K562 (cell line): Measurements from ENCODE around the gene FOXF2.

Experiments
- CHD4 ChIP-seq: fragments of 200-600 bp; sonication (generic); IDR thresholded peaks from 3 replicates; pipeline ENCODE4 v1.6.1; 2012; ENCODE audit warnings: low read depth, mild to moderate bottlenecking, mixed read lengths, low read length, inconsistent platforms; ENCODE audit not compliant: insufficient read depth, insufficient replicate concordance, poor library complexity, severe bottlenecking
- CHD7 ChIP-seq: fragments of 200-600 bp; sonication (generic); IDR thresholded peaks from one replicate; pipeline ENCODE4 v1.6.1; 2012; ENCODE audit warnings: mild to moderate bottlenecking, low read depth, low read length, inconsistent platforms
- CTCF ChIP-seq, 3 experiments: IDR thresholded peaks in 2 of 3; conservative IDR thresholded peaks in 1 of 3; 2 replicates each; pipeline ENCODE4 v1.5.1; 2011 to 2012; ENCODE audit warnings: low read length in 3 of 3, mild to moderate bottlenecking in 3 of 3, control low read depth in 2 of 3, improper control_type of control experiment in 1 of 3, inconsistent platforms in 1 of 3, low read depth in 1 of 3, mixed read lengths in 1 of 3, moderate library complexity in 1 of 3; ENCODE audit not compliant: insufficient read depth in 2 of 3
- EZH2 ChIP-seq: IDR thresholded peaks from 2 replicates; pipeline ENCODE4 v1.6.1; 2012; ENCODE audit warnings: low read depth, mild to moderate bottlenecking, inconsistent platforms, low read length, borderline replicate concordance
- MLX ChIP-seq, 2 experiments: fragments of 450-650 bp in 1 of 2; sonication (generic) in 1 of 2; formaldehyde crosslinking; conservative IDR thresholded peaks; 2 replicates each; pipeline versions ENCODE4 v1.4.0 to v1.8.1; 2020 to 2022; ENCODE audit warnings: mild to moderate bottlenecking in 1 of 2, missing genetic modification reagents in 1 of 2
- MXI1 ChIP-seq: IDR thresholded peaks from 2 replicates; pipeline ENCODE4 v1.6.1; 2011; ENCODE audit warnings: low read depth, mild to moderate bottlenecking, improper control_type of control experiment, low read length
- NFXL1 ChIP-seq: fragments of 450-650 bp; formaldehyde crosslinking; IDR thresholded peaks from 2 replicates; pipeline ENCODE4 v1.4.0; 2021; ENCODE audit warnings: mild to moderate bottlenecking
- PHB ChIP-seq: fragments of 250-450 bp; sonication (Bioruptor Pico); IDR thresholded peaks from 2 replicates; pipeline ENCODE4 v1.5.0; 2021
- POLR2AphosphoS5 ChIP-seq: IDR thresholded peaks from 2 replicates; pipeline ENCODE4 v1.6.1; 2011; ENCODE audit warnings: mild to moderate bottlenecking, low read depth, low read length, moderate library complexity; ENCODE audit not compliant: control insufficient read depth, insufficient read depth
- PTRF ChIP-seq: fragments of 450-650 bp; IDR thresholded peaks from 2 replicates; pipeline ENCODE4 v1.6.1; 2016; ENCODE audit warnings: mild to moderate bottlenecking, missing genetic modification characterization, missing compliant biosample characterization
- SETDB1 ChIP-seq: IDR thresholded peaks from one replicate; pipeline ENCODE4 v1.6.1; 2012; ENCODE audit warnings: low read length, control low read depth, inconsistent platforms
- USF1 ChIP-seq: sonication (generic); formaldehyde crosslinking; IDR thresholded peaks from 2 replicates; pipeline ENCODE4 v1.9.0; 2022; ENCODE audit warnings: mild to moderate bottlenecking, missing genetic modification reagents
- ZFP1 ChIP-seq: fragments of 450-650 bp; formaldehyde crosslinking; IDR thresholded peaks from 2 replicates; pipeline ENCODE4 v1.4.0; 2020; ENCODE audit warnings: mild to moderate bottlenecking, mixed read lengths
- ZFX ChIP-seq: sonication (generic); formaldehyde crosslinking; IDR thresholded peaks from 2 replicates; pipeline ENCODE4 v1.8.0; 2022; ENCODE audit warnings: mild to moderate bottlenecking, missing genetic modification reagents, moderate library complexity

- TF ChIP-seq CHD4 (no peak), POLR2AphosphoS5 (no peak), EZH2 (no peak), SETDB1 (no peak), MXI1 (no peak), ZFP1 (no peak), PHB (CRISPR knock-in tag) (no peak), NFXL1 (CRISPR knock-in tag) (no peak), USF1 (CRISPR knock-in tag) (no peak), CHD7 (no peak), CTCF (IDR thresholded peaks at IDR 0.05 in 2 of 3, conservative IDR thresholded peaks at IDR 0.05 in 1 of 3; ENCODE audit: insufficient read depth in 2 of 3, low read depth in 1 of 3, low read length in 3 of 3) (peak; percentile 37 to 44 (median 39); a peak in 5 of 6 replicates), MLX (CRISPR knock-in tag; conservative IDR thresholded peaks at IDR 0.05) (no peak), ZFX (no peak), PTRF (no peak)
These were observed 25.4 kb upstream of the FOXF2 start for GRCh38 chr6:1363729-1364572.
